Measurements from ENCODE around the gene HMOX1. TPM values are rescaled to one million over a fixed set of nuclear protein-coding genes. Genes with fewer than 3 reads are reported as not detected.
A peak's percentile ranks its signal among the peaks of the same experiment; 100 is the strongest.

Gene HMOX1
- total RNA-seq, 1 donor from 2014 or later = 1.6 TPM

GRCh38 chr22:35348703-35349102 lies 32.2 kb upstream of the HMOX1 start:
- TF ChIP-seq CTCF (IDR thresholded peaks at IDR 0.05; ENCODE audit: unreplicated experiment) = no peak
- H3K36me3 Mint-ChIP-seq = no peaks in the 10 kb centered on the region
- H3K9me3 Mint-ChIP-seq = no peaks in the 10 kb centered on the region
- H3K4me1 Mint-ChIP-seq = peaks cover 23% of the 10 kb centered on the region
- H3K4me3 Mint-ChIP-seq = no peak overlapping the region
- no peak overlapping the region for H3K27ac Mint-ChIP-seq
- no peaks in the 10 kb centered on the region for H3K27me3 Mint-ChIP-seq (ENCODE audit: low read depth)
- DNase-seq (ENCODE audit: low spot score in 2 of 2, unreplicated experiment in 2 of 2) = no peak

GRCh38 chr22:35349368-35349703 lies 31.6 kb upstream of the HMOX1 start:
- DNase-seq (ENCODE audit: low spot score in 2 of 2, unreplicated experiment in 2 of 2) = no peak
- no peak for TF ChIP-seq CTCF (IDR thresholded peaks at IDR 0.05; ENCODE audit: unreplicated experiment)
- Mint-ChIP-seq H3K4me3 (no peak overlapping the region), H3K9me3 (no peaks in the 10 kb centered on the region), H3K27me3 (ENCODE audit: low read depth) (no peaks in the 10 kb centered on the region), H3K36me3 (no peaks in the 10 kb centered on the region), H3K27ac (peak overlapping the region; percentile 89), H3K4me1 (peaks cover 23% of the 10 kb centered on the region)

GRCh38 chr22:35349704-35350538 lies 31.0 kb upstream of the HMOX1 start:
- no peaks in the 10 kb centered on the region for H3K9me3 Mint-ChIP-seq
- no peaks in the 10 kb centered on the region for H3K36me3 Mint-ChIP-seq
- peak overlapping the region; percentile 30 for H3K4me3 Mint-ChIP-seq
- H3K27ac Mint-ChIP-seq = peak overlapping the region; percentile 89
- no peak for DNase-seq (ENCODE audit: low spot score in 2 of 2, unreplicated experiment in 2 of 2)
- no peaks in the 10 kb centered on the region for H3K27me3 Mint-ChIP-seq (ENCODE audit: low read depth)
- no peak for TF ChIP-seq CTCF (IDR thresholded peaks at IDR 0.05; ENCODE audit: unreplicated experiment)
- peaks cover 23% of the 10 kb centered on the region for H3K4me1 Mint-ChIP-seq

GRCh38 chr22:35350539-35351503 lies 30.1 kb upstream of the HMOX1 start:
- Mint-ChIP-seq H3K27ac (peak overlapping the region; percentile 88), H3K27me3 (ENCODE audit: low read depth) (no peaks in the 10 kb centered on the region), H3K36me3 (no peaks in the 10 kb centered on the region), H3K4me3 (peak overlapping the region; percentile 82), H3K4me1 (peaks cover 23% of the 10 kb centered on the region), H3K9me3 (no peaks in the 10 kb centered on the region)
- TF ChIP-seq CTCF (IDR thresholded peaks at IDR 0.05; ENCODE audit: unreplicated experiment) = peak; percentile 80
- peak; percentile 85 to 91 for DNase-seq (ENCODE audit: low spot score in 2 of 2, unreplicated experiment in 2 of 2)

- Mint-ChIP-seq H3K36me3 (no peaks in the 10 kb centered on the region), H3K9me3 (no peaks in the 10 kb centered on the region), H3K4me1 (peaks cover 23% of the 10 kb centered on the region), H3K27ac (no peak overlapping the region), H3K27me3 (ENCODE audit: low read depth) (no peaks in the 10 kb centered on the region), H3K4me3 (no peak overlapping the region)
- TF ChIP-seq CTCF (IDR thresholded peaks at IDR 0.05; ENCODE audit: unreplicated experiment) = no peak
- no peak for DNase-seq (ENCODE audit: low spot score in 2 of 2, unreplicated experiment in 2 of 2)
Observed at GRCh38 chr22:35352214-35353111, 28.4 kb upstream of the HMOX1 start.
